HEK293 (cell line): ENCODE data around the gene TMEM141.
A peak's percentile ranks its signal among the peaks of the same experiment; 100 is the strongest.

Experiments used
- PRDM6 ChIP-seq: fragments of 450-650 bp; formaldehyde crosslinking; IDR thresholded peaks from 2 replicates; pipeline ENCODE4 v1.5.1; 2017; ENCODE audit warnings: missing biosample characterization, missing genetic modification characterization
- REPIN1 ChIP-seq: fragments of 450-650 bp; formaldehyde crosslinking; IDR thresholded peaks from 2 replicates; pipeline ENCODE4 v1.5.1; 2017; ENCODE audit warnings: missing biosample characterization, missing genetic modification characterization, low read depth
- SCRT2 ChIP-seq: fragments of 450-650 bp; formaldehyde crosslinking; IDR thresholded peaks from 2 replicates; pipeline ENCODE4 v1.5.1; 2016; ENCODE audit warnings: missing biosample characterization, missing genetic modification characterization
- WT1 ChIP-seq: fragments of 450-650 bp; formaldehyde crosslinking; IDR thresholded peaks from 2 replicates; pipeline ENCODE4 v1.5.1; 2016; ENCODE audit warnings: missing biosample characterization, missing genetic modification characterization
- ZBTB1 ChIP-seq: fragments of 450-650 bp; formaldehyde crosslinking; IDR thresholded peaks from 2 replicates; pipeline ENCODE4 v1.5.1; 2016; ENCODE audit warnings: missing biosample characterization, missing genetic modification characterization
- ZBTB20 ChIP-seq: fragments of 450-650 bp; formaldehyde crosslinking; IDR thresholded peaks from 2 replicates; pipeline ENCODE4 v1.5.1; 2016; ENCODE audit warnings: missing biosample characterization, missing genetic modification characterization
- ZBTB26 ChIP-seq: fragments of 450-650 bp; formaldehyde crosslinking; optimal IDR thresholded peaks from 2 replicates; pipeline ENCODE3; 2016; ENCODE audit warnings: missing biosample characterization, mild to moderate bottlenecking, missing genetic modification characterization
- ZFHX2 ChIP-seq: fragments of 450-650 bp; formaldehyde crosslinking; conservative IDR thresholded peaks from 2 replicates; pipeline ENCODE4 v1.5.1; 2016; ENCODE audit warnings: missing biosample characterization, missing genetic modification characterization
- ZNF10 ChIP-seq: fragments of 450-650 bp; formaldehyde crosslinking; IDR thresholded peaks from 2 replicates; pipeline ENCODE4 v1.5.1; 2017; ENCODE audit warnings: missing biosample characterization, missing genetic modification characterization
- ZNF146 ChIP-seq: fragments of 450-650 bp; formaldehyde crosslinking; IDR thresholded peaks from 2 replicates; pipeline ENCODE4 v1.5.1; 2016; ENCODE audit warnings: missing biosample characterization, missing genetic modification characterization
- ZNF311 ChIP-seq: fragments of 450-650 bp; formaldehyde crosslinking; IDR thresholded peaks from 2 replicates; pipeline ENCODE4 v1.5.1; 2017; ENCODE audit warnings: missing biosample characterization, missing genetic modification characterization, borderline replicate concordance
- ZNF335 ChIP-seq: fragments of 450-650 bp; formaldehyde crosslinking; conservative IDR thresholded peaks from 2 replicates; pipeline ENCODE4 v1.5.1; 2016; ENCODE audit warnings: missing biosample characterization, missing genetic modification characterization
- ZNF391 ChIP-seq: fragments of 450-650 bp; formaldehyde crosslinking; IDR thresholded peaks from 2 replicates; pipeline ENCODE4 v1.5.1; 2016; ENCODE audit warnings: low read depth, missing biosample characterization, missing genetic modification characterization, borderline replicate concordance
- ZNF521 ChIP-seq: fragments of 450-650 bp; formaldehyde crosslinking; IDR thresholded peaks from 2 replicates; pipeline ENCODE4 v1.5.1; 2017; ENCODE audit warnings: missing biosample characterization, mild to moderate bottlenecking, missing genetic modification characterization
- ZNF560 ChIP-seq: fragments of 450-650 bp; formaldehyde crosslinking; IDR thresholded peaks from 2 replicates; pipeline ENCODE4 v1.5.1; 2017; ENCODE audit warnings: missing biosample characterization, missing genetic modification characterization, borderline replicate concordance
- ZNF707 ChIP-seq: fragments of 450-650 bp; formaldehyde crosslinking; IDR thresholded peaks from 2 replicates; pipeline ENCODE4 v1.5.1; 2016; ENCODE audit warnings: missing biosample characterization, missing genetic modification characterization
- ZNF792 ChIP-seq: fragments of 450-650 bp; formaldehyde crosslinking; IDR thresholded peaks from 2 replicates; pipeline ENCODE4 v1.5.1; 2016; ENCODE audit warnings: missing biosample characterization, missing genetic modification characterization
- TF ChIP-seq, protein P1 (sequence below): fragments of 450-650 bp; formaldehyde crosslinking; IDR thresholded peaks from 2 replicates; pipeline ENCODE4 v1.5.1; 2016; ENCODE audit warnings: missing biosample characterization, missing genetic modification characterization
- TF ChIP-seq, protein P2 (sequence below): fragments of 450-650 bp; formaldehyde crosslinking; IDR thresholded peaks from 2 replicates; pipeline ENCODE4 v1.5.1; 2016; ENCODE audit warnings: missing biosample characterization, missing genetic modification characterization, borderline replicate concordance
- TF ChIP-seq, protein P3 (sequence below): fragments of 450-650 bp; formaldehyde crosslinking; IDR thresholded peaks from 2 replicates; pipeline ENCODE4 v1.5.1; 2016; ENCODE audit warnings: missing biosample characterization, missing genetic modification characterization
- TF ChIP-seq, protein P4 (sequence below): IDR thresholded peaks from 2 replicates; pipeline ENCODE4 v1.6.1; 2011; ENCODE audit warnings: mild to moderate bottlenecking, low read depth, low read length, borderline replicate concordance
- TF ChIP-seq, protein P5 (sequence below): fragments of 450-650 bp; formaldehyde crosslinking; IDR thresholded peaks from 2 replicates; pipeline ENCODE4 v1.5.1; 2016; ENCODE audit warnings: missing biosample characterization, missing genetic modification characterization

Gene TMEM141

GRCh38 chr9:136808075-136808805 lies 17.1 kb downstream of the TMEM141 start (continued):
- TF ChIP-seq, protein P1, sequence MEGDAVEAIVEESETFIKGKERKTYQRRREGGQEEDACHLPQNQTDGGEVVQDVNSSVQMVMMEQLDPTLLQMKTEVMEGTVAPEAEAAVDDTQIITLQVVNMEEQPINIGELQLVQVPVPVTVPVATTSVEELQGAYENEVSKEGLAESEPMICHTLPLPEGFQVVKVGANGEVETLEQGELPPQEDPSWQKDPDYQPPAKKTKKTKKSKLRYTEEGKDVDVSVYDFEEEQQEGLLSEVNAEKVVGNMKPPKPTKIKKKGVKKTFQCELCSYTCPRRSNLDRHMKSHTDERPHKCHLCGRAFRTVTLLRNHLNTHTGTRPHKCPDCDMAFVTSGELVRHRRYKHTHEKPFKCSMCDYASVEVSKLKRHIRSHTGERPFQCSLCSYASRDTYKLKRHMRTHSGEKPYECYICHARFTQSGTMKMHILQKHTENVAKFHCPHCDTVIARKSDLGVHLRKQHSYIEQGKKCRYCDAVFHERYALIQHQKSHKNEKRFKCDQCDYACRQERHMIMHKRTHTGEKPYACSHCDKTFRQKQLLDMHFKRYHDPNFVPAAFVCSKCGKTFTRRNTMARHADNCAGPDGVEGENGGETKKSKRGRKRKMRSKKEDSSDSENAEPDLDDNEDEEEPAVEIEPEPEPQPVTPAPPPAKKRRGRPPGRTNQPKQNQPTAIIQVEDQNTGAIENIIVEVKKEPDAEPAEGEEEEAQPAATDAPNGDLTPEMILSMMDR (tag by site-specific recombination), result peak; percentile 15; the same call in 1 of the 2 replicates
- TF ChIP-seq REPIN1 (tag by site-specific recombination), result no peak
- TF ChIP-seq ZNF560 (tag by site-specific recombination), result no peak
- TF ChIP-seq, protein P2, sequence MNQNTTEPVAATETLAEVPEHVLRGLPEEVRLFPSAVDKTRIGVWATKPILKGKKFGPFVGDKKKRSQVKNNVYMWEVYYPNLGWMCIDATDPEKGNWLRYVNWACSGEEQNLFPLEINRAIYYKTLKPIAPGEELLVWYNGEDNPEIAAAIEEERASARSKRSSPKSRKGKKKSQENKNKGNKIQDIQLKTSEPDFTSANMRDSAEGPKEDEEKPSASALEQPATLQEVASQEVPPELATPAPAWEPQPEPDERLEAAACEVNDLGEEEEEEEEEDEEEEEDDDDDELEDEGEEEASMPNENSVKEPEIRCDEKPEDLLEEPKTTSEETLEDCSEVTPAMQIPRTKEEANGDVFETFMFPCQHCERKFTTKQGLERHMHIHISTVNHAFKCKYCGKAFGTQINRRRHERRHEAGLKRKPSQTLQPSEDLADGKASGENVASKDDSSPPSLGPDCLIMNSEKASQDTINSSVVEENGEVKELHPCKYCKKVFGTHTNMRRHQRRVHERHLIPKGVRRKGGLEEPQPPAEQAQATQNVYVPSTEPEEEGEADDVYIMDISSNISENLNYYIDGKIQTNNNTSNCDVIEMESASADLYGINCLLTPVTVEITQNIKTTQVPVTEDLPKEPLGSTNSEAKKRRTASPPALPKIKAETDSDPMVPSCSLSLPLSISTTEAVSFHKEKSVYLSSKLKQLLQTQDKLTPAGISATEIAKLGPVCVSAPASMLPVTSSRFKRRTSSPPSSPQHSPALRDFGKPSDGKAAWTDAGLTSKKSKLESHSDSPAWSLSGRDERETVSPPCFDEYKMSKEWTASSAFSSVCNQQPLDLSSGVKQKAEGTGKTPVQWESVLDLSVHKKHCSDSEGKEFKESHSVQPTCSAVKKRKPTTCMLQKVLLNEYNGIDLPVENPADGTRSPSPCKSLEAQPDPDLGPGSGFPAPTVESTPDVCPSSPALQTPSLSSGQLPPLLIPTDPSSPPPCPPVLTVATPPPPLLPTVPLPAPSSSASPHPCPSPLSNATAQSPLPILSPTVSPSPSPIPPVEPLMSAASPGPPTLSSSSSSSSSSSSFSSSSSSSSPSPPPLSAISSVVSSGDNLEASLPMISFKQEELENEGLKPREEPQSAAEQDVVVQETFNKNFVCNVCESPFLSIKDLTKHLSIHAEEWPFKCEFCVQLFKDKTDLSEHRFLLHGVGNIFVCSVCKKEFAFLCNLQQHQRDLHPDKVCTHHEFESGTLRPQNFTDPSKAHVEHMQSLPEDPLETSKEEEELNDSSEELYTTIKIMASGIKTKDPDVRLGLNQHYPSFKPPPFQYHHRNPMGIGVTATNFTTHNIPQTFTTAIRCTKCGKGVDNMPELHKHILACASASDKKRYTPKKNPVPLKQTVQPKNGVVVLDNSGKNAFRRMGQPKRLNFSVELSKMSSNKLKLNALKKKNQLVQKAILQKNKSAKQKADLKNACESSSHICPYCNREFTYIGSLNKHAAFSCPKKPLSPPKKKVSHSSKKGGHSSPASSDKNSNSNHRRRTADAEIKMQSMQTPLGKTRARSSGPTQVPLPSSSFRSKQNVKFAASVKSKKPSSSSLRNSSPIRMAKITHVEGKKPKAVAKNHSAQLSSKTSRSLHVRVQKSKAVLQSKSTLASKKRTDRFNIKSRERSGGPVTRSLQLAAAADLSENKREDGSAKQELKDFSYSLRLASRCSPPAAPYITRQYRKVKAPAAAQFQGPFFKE (tag by site-specific recombination), result no peak
- TF ChIP-seq ZNF792 (tag by site-specific recombination), result no peak
- TF ChIP-seq ZBTB26 (tag by site-specific recombination), result peak; percentile 68
- TF ChIP-seq ZBTB20, result peak; percentile 66; the same call in 1 of the 2 replicates
- TF ChIP-seq ZNF521 (tag by site-specific recombination), result no peak
- TF ChIP-seq WT1 (tag by site-specific recombination), result no peak
- TF ChIP-seq ZNF707, result no peak
- TF ChIP-seq ZNF10 (tag by site-specific recombination), result no peak
- no peak for TF ChIP-seq ZBTB1
- TF ChIP-seq, protein P3, sequence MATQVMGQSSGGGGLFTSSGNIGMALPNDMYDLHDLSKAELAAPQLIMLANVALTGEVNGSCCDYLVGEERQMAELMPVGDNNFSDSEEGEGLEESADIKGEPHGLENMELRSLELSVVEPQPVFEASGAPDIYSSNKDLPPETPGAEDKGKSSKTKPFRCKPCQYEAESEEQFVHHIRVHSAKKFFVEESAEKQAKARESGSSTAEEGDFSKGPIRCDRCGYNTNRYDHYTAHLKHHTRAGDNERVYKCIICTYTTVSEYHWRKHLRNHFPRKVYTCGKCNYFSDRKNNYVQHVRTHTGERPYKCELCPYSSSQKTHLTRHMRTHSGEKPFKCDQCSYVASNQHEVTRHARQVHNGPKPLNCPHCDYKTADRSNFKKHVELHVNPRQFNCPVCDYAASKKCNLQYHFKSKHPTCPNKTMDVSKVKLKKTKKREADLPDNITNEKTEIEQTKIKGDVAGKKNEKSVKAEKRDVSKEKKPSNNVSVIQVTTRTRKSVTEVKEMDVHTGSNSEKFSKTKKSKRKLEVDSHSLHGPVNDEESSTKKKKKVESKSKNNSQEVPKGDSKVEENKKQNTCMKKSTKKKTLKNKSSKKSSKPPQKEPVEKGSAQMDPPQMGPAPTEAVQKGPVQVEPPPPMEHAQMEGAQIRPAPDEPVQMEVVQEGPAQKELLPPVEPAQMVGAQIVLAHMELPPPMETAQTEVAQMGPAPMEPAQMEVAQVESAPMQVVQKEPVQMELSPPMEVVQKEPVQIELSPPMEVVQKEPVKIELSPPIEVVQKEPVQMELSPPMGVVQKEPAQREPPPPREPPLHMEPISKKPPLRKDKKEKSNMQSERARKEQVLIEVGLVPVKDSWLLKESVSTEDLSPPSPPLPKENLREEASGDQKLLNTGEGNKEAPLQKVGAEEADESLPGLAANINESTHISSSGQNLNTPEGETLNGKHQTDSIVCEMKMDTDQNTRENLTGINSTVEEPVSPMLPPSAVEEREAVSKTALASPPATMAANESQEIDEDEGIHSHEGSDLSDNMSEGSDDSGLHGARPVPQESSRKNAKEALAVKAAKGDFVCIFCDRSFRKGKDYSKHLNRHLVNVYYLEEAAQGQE (tag by site-specific recombination), result no peak
- no peak for TF ChIP-seq PRDM6
- peak; percentile 56; the same call in 1 of the 2 replicates for TF ChIP-seq ZNF335
- TF ChIP-seq SCRT2 (tag by site-specific recombination), result no peak
- TF ChIP-seq, protein P4, sequence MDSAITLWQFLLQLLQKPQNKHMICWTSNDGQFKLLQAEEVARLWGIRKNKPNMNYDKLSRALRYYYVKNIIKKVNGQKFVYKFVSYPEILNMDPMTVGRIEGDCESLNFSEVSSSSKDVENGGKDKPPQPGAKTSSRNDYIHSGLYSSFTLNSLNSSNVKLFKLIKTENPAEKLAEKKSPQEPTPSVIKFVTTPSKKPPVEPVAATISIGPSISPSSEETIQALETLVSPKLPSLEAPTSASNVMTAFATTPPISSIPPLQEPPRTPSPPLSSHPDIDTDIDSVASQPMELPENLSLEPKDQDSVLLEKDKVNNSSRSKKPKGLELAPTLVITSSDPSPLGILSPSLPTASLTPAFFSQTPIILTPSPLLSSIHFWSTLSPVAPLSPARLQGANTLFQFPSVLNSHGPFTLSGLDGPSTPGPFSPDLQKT, result no peak
- no peak for TF ChIP-seq ZNF311 (tag by site-specific recombination)
- TF ChIP-seq ZFHX2 (tag by site-specific recombination), result no peak
- no peak for TF ChIP-seq ZNF391 (tag by site-specific recombination)
- TF ChIP-seq, protein P5, sequence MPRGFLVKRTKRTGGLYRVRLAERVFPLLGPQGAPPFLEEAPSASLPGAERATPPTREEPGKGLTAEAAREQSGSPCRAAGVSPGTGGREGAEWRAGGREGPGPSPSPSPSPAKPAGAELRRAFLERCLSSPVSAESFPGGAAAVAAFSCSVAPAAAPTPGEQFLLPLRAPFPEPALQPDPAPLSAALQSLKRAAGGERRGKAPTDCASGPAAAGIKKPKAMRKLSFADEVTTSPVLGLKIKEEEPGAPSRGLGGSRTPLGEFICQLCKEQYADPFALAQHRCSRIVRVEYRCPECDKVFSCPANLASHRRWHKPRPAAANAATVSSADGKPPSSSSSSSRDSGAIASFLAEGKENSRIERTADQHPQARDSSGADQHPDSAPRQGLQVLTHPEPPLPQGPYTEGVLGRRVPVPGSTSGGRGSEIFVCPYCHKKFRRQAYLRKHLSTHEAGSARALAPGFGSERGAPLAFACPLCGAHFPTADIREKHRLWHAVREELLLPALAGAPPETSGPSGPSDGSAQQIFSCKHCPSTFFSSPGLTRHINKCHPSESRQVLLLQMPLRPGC (tag by site-specific recombination), result no peak
- no peak for TF ChIP-seq ZNF146 (tag by site-specific recombination)
